Measurements from ENCODE around the gene HSD3B1.

The HSD3B1 gene

GRCh38 chr1:119470958-119471357, 36.1 kb upstream of the HSD3B1 start:
- Histone ChIP-seq H4K8ac (ENCODE audit: low read depth, low read length) (no peak overlapping the region), H2BK120ac (ENCODE audit: low read depth, low read length) (no peak overlapping the region), H3K4ac (ENCODE audit: low read length) (no peak overlapping the region), H3K9ac (ENCODE audit: low read depth, low read length, poor library complexity) (no peak overlapping the region), H2BK5ac (ENCODE audit: low read length) (no peak overlapping the region), H2AFZ (ENCODE audit: low read length) (no peak overlapping the region), H3K14ac (ENCODE audit: low read length) (no peak overlapping the region), H3K9me3 (replicated peaks in 1 of 2; ENCODE audit: control insufficient read depth in 2 of 2, insufficient read depth in 1 of 2, low read depth in 1 of 2, low read length in 2 of 2) (no peaks in the 10 kb centered on the region), H3K27ac (replicated peaks; ENCODE audit: low read length) (no peak overlapping the region), H3K36me3 (replicated peaks in 1 of 2; ENCODE audit: control insufficient read depth in 2 of 2, insufficient read depth in 2 of 2, low read length in 2 of 2) (no peaks in the 10 kb centered on the region), H3K4me3 (ENCODE audit: low read length in 2 of 2) (no peak overlapping the region), H3K27me3 (ENCODE audit: control insufficient read depth in 3 of 3, insufficient read depth in 3 of 3, low read depth in 1 of 3, low read length in 3 of 3) (peaks cover 0 to 10% (median 0%) of the 10 kb centered on the region in 3 experiments), H3K4me1 (ENCODE audit: control insufficient read depth in 2 of 2, insufficient read depth in 1 of 2, low read depth in 1 of 2, low read length in 2 of 2) (peaks cover 0 to under 1% of the 10 kb centered on the region in 2 donors), H3K23ac (ENCODE audit: low read depth, low read length, poor library complexity) (no peak overlapping the region), H2BK12ac (ENCODE audit: low read length) (no peak overlapping the region), H2BK15ac (ENCODE audit: low read length) (no peak overlapping the region), H3K4me2 (ENCODE audit: insufficient read depth, low read length, poor library complexity, severe bottlenecking) (no peak overlapping the region), H3K18ac (ENCODE audit: low read length) (no peak overlapping the region), H3K79me1 (ENCODE audit: low read depth, low read length) (no peaks in the 10 kb centered on the region), H2AK5ac (ENCODE audit: low read depth, low read length) (no peak overlapping the region), H4K91ac (ENCODE audit: low read depth, low read length, poor library complexity) (no peak overlapping the region)
- no peak for DNase-seq (ENCODE audit: low spot score)
- WGBS, 2 donors (ENCODE audit: extremely low coverage in 2 of 2, insufficient read length in 2 of 2, insufficient replicate concordance in 1 of 2): no CpG with 5 or more reads among the region's 7 CpGs

DNA sequence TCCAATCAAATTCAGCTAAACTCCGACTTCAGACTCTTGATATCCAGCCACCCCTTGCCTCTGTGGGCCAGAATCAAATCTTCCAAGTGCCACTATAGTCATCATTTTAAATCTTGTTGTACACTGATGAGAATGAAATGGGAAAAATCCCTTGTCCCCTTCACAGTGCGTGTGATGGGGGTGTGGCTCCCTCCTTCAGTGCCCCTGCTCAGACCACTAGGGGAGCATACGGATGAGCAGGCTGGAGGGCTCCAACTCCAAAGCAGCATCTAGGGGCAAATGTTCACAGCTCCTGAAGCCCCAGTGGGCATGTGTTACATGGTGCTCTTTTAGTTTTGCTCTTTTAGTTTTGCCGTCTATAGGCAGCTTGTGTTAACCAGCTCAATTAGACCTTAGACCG, 35.4 kb upstream of the HSD3B1 start:
- H2BK5ac ChIP-seq (ENCODE audit: low read length): no peak overlapping the region
- H2BK15ac ChIP-seq (ENCODE audit: low read length): no peak overlapping the region
- no peaks in the 10 kb centered on the region for H3K79me1 ChIP-seq (ENCODE audit: low read depth, low read length)
- H3K27me3 ChIP-seq (ENCODE audit: control insufficient read depth in 3 of 3, insufficient read depth in 3 of 3, low read depth in 1 of 3, low read length in 3 of 3): peaks cover 0 to 10% (median 0%) of the 10 kb centered on the region in 3 experiments
- H3K4me2 ChIP-seq (ENCODE audit: insufficient read depth, low read length, poor library complexity, severe bottlenecking): no peak overlapping the region
- H2AK5ac ChIP-seq (ENCODE audit: low read depth, low read length): no peak overlapping the region
- no peak overlapping the region for H4K91ac ChIP-seq (ENCODE audit: low read depth, low read length, poor library complexity)
- no peak overlapping the region for H2AFZ ChIP-seq (ENCODE audit: low read length)
- no peak overlapping the region for H2BK120ac ChIP-seq (ENCODE audit: low read depth, low read length)
- no peak overlapping the region for H4K8ac ChIP-seq (ENCODE audit: low read depth, low read length)
- no CpG with 5 or more reads among the region's 5 CpGs for WGBS, 2 donors (ENCODE audit: extremely low coverage in 2 of 2, insufficient read length in 2 of 2, insufficient replicate concordance in 1 of 2)
- no peak overlapping the region for H3K4ac ChIP-seq (ENCODE audit: low read length)
- no peak overlapping the region for H3K18ac ChIP-seq (ENCODE audit: low read length)
- no peaks in the 10 kb centered on the region for H3K36me3 ChIP-seq (replicated peaks in 1 of 2; ENCODE audit: control insufficient read depth in 2 of 2, insufficient read depth in 2 of 2, low read length in 2 of 2)
- no peak overlapping the region for H3K9ac ChIP-seq (ENCODE audit: low read depth, low read length, poor library complexity)
- no peaks in the 10 kb centered on the region for H3K9me3 ChIP-seq (replicated peaks in 1 of 2; ENCODE audit: control insufficient read depth in 2 of 2, insufficient read depth in 1 of 2, low read depth in 1 of 2, low read length in 2 of 2)
- no peak for DNase-seq (ENCODE audit: low spot score)
- H3K14ac ChIP-seq (ENCODE audit: low read length): no peak overlapping the region
- H3K4me1 ChIP-seq (ENCODE audit: control insufficient read depth in 2 of 2, insufficient read depth in 1 of 2, low read depth in 1 of 2, low read length in 2 of 2): peaks cover 0 to 3% of the 10 kb centered on the region in 2 donors
- H3K4me3 ChIP-seq (ENCODE audit: low read length in 2 of 2): no peak overlapping the region
- H3K27ac ChIP-seq (replicated peaks; ENCODE audit: low read length): no peak overlapping the region
- H2BK12ac ChIP-seq (ENCODE audit: low read length): no peak overlapping the region
- no peak overlapping the region for H3K23ac ChIP-seq (ENCODE audit: low read depth, low read length, poor library complexity)

DNA sequence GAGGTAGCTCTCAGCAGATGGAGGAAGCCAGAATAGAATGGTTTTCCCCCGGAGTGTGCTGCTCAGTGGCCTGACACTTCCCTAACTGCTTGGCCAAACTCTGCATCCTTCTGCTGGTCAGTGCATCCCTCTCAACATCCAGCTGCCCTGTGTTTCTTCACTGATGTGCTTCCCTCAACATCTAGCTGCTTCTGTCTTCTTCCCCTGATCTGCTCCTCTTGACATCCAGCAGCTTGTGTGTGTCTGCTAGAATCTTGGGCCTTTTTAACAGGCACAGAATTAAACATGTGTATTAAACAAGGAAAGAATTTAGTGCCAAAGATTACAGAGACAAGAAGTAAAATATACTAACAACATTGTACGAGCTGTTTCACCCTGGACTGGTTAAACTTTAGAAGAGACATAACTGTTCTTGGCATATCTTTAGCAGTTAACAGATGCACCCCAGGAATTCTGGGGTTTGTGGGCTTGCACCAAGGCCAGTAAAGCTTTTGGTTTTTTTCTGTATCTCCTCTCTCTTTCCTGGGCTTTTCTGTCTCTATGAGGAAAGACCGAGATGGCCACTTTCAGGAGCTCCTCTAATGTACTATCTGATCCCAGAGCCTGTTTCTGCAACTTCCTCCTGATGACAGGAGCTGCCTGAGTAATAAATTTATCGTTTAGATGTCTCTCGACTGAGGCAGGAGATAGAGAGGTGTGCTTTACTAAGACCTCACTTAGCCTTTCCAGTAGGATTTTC, 34.8 kb upstream of the HSD3B1 start:
- Histone ChIP-seq H3K4me2 (ENCODE audit: insufficient read depth, low read length, poor library complexity, severe bottlenecking) (no peak overlapping the region), H3K23ac (ENCODE audit: low read depth, low read length, poor library complexity) (no peak overlapping the region), H2BK5ac (ENCODE audit: low read length) (no peak overlapping the region), H3K18ac (ENCODE audit: low read length) (no peak overlapping the region), H4K8ac (ENCODE audit: low read depth, low read length) (no peak overlapping the region), H3K4me1 (ENCODE audit: control insufficient read depth in 2 of 2, insufficient read depth in 1 of 2, low read depth in 1 of 2, low read length in 2 of 2) (peaks cover 0 to 3% of the 10 kb centered on the region in 2 donors), H3K4ac (ENCODE audit: low read length) (no peak overlapping the region), H2BK120ac (ENCODE audit: low read depth, low read length) (no peak overlapping the region), H3K9me3 (replicated peaks in 1 of 2; ENCODE audit: control insufficient read depth in 2 of 2, insufficient read depth in 1 of 2, low read depth in 1 of 2, low read length in 2 of 2) (no peaks in the 10 kb centered on the region), H3K79me1 (ENCODE audit: low read depth, low read length) (no peaks in the 10 kb centered on the region), H2BK15ac (ENCODE audit: low read length) (no peak overlapping the region), H2BK12ac (ENCODE audit: low read length) (no peak overlapping the region), H3K27ac (replicated peaks; ENCODE audit: low read length) (no peak overlapping the region), H3K9ac (ENCODE audit: low read depth, low read length, poor library complexity) (no peak overlapping the region), H3K36me3 (replicated peaks in 1 of 2; ENCODE audit: control insufficient read depth in 2 of 2, insufficient read depth in 2 of 2, low read length in 2 of 2) (no peaks in the 10 kb centered on the region), H3K27me3 (ENCODE audit: control insufficient read depth in 3 of 3, insufficient read depth in 3 of 3, low read depth in 1 of 3, low read length in 3 of 3) (peaks cover 0 to 10% (median 0%) of the 10 kb centered on the region in 3 experiments), H2AFZ (ENCODE audit: low read length) (no peak overlapping the region), H2AK5ac (ENCODE audit: low read depth, low read length) (no peak overlapping the region), H3K4me3 (ENCODE audit: low read length in 2 of 2) (no peak overlapping the region), H3K14ac (ENCODE audit: low read length) (no peak overlapping the region), H4K91ac (ENCODE audit: low read depth, low read length, poor library complexity) (no peak overlapping the region)
- WGBS, 2 donors (ENCODE audit: extremely low coverage in 2 of 2, insufficient read length in 2 of 2, insufficient replicate concordance in 1 of 2): no CpG with 5 or more reads among the region's 5 CpGs
- DNase-seq (ENCODE audit: low spot score): no peak

GRCh38 chr1:119472819-119473175, 34.2 kb upstream of the HSD3B1 start:
- Histone ChIP-seq H3K9me3 (replicated peaks in 1 of 2; ENCODE audit: control insufficient read depth in 2 of 2, insufficient read depth in 1 of 2, low read depth in 1 of 2, low read length in 2 of 2) (no peaks in the 10 kb centered on the region), H2BK12ac (ENCODE audit: low read length) (no peak overlapping the region), H3K4me2 (ENCODE audit: insufficient read depth, low read length, poor library complexity, severe bottlenecking) (no peak overlapping the region), H3K4ac (ENCODE audit: low read length) (no peak overlapping the region), H2AFZ (ENCODE audit: low read length) (no peak overlapping the region), H4K91ac (ENCODE audit: low read depth, low read length, poor library complexity) (no peak overlapping the region), H3K4me1 (ENCODE audit: control insufficient read depth in 2 of 2, insufficient read depth in 1 of 2, low read depth in 1 of 2, low read length in 2 of 2) (peaks cover 0 to 3% of the 10 kb centered on the region in 2 donors), H4K8ac (ENCODE audit: low read depth, low read length) (no peak overlapping the region), H2BK15ac (ENCODE audit: low read length) (no peak overlapping the region), H3K27ac (replicated peaks; ENCODE audit: low read length) (no peak overlapping the region), H2BK120ac (ENCODE audit: low read depth, low read length) (no peak overlapping the region), H3K9ac (ENCODE audit: low read depth, low read length, poor library complexity) (no peak overlapping the region), H2BK5ac (ENCODE audit: low read length) (no peak overlapping the region), H3K14ac (ENCODE audit: low read length) (no peak overlapping the region), H3K4me3 (ENCODE audit: low read length in 2 of 2) (no peak overlapping the region), H3K36me3 (replicated peaks in 1 of 2; ENCODE audit: control insufficient read depth in 2 of 2, insufficient read depth in 2 of 2, low read length in 2 of 2) (no peaks in the 10 kb centered on the region), H2AK5ac (ENCODE audit: low read depth, low read length) (no peak overlapping the region), H3K27me3 (ENCODE audit: control insufficient read depth in 3 of 3, insufficient read depth in 3 of 3, low read depth in 1 of 3, low read length in 3 of 3) (peaks cover 0 to 10% (median 0%) of the 10 kb centered on the region in 3 experiments), H3K79me1 (ENCODE audit: low read depth, low read length) (no peaks in the 10 kb centered on the region), H3K23ac (ENCODE audit: low read depth, low read length, poor library complexity) (no peak overlapping the region), H3K18ac (ENCODE audit: low read length) (no peak overlapping the region)
- no peak for DNase-seq (ENCODE audit: low spot score)
- WGBS, 2 donors (ENCODE audit: extremely low coverage in 2 of 2, insufficient read length in 2 of 2, insufficient replicate concordance in 1 of 2): no CpG with 5 or more reads among the region's 3 CpGs
